ENCODE measurements around the gene NIN. TPM values are rescaled to one million over a fixed set of nuclear protein-coding genes. Genes with fewer than 3 reads are reported as not detected.

NIN gene
- total and polyA plus RNA-seq, 7 donors: 7.3 to 47.7 (median 24.3) TPM

GRCh38 chr14:50826681-50827080 lies 4.3 kb downstream of the NIN start:
- Histone ChIP-seq H3K4me3 (no peak overlapping the region), H3K27ac (no peak overlapping the region), H3K9me3 (no peaks in the 10 kb centered on the region), H3K36me3 (ENCODE audit: insufficient read depth in 1 of 2, low read depth in 1 of 2) (no peaks in the 10 kb centered on the region), H3K4me1 (peaks cover 58% of the 10 kb centered on the region), H3K27me3 (ENCODE audit: insufficient read depth in 3 of 3, low read length in 2 of 3) (no peaks in the 10 kb centered on the region)
- TF ChIP-seq CTCF (IDR thresholded peaks at IDR 0.05): no peak
- WGBS, 3 donors: 89 to 97% (median 89%) methylated on average over 8 of the region's 8 CpGs
- ATAC-seq (no peak), DNase-seq (no peak)
- intact Hi-C loops (cut with DNase I): no loop called here

GRCh38 chr14:50825307-50825706 lies 5.7 kb downstream of the NIN start:
- no peak overlapping the region for H3K27ac ChIP-seq
- no peak overlapping the region for H3K4me3 ChIP-seq
- H3K4me1 ChIP-seq: peaks cover 69% of the 10 kb centered on the region
- intact Hi-C loops (cut with DNase I): no loop called here
- DNase-seq: no peak
- WGBS, 3 donors: 94 to 100% (median 98%) methylated on average over 1 of the region's 1 CpG
- no peaks in the 10 kb centered on the region for H3K9me3 ChIP-seq
- no peaks in the 10 kb centered on the region for H3K27me3 ChIP-seq (ENCODE audit: insufficient read depth in 3 of 3, low read length in 2 of 3)
- H3K36me3 ChIP-seq (ENCODE audit: insufficient read depth in 1 of 2, low read depth in 1 of 2): no peaks in the 10 kb centered on the region
- no peak for TF ChIP-seq CTCF (IDR thresholded peaks at IDR 0.05)
- ATAC-seq: no peak

- intact Hi-C loops (cut with DNase I): no loop called here
- H3K4me1 ChIP-seq: peaks cover 61% of the 10 kb centered on the region
- 68 to 77% (median 72%) methylated on average over 10 of the region's 10 CpGs for WGBS, 3 donors
- peak overlapping the region; percentile 8 for H3K4me3 ChIP-seq
- ATAC-seq (no peak), DNase-seq (no peak)
- H3K27ac ChIP-seq: peak overlapping the region; percentile 42
- TF ChIP-seq CTCF (IDR thresholded peaks at IDR 0.05): no peak
- H3K27me3 ChIP-seq (ENCODE audit: insufficient read depth in 3 of 3, low read length in 2 of 3): no peaks in the 10 kb centered on the region
- no peaks in the 10 kb centered on the region for H3K36me3 ChIP-seq (ENCODE audit: insufficient read depth in 1 of 2, low read depth in 1 of 2)
- no peaks in the 10 kb centered on the region for H3K9me3 ChIP-seq
These were observed 7.0 kb downstream of the NIN start for GRCh38 chr14:50823762-50824636.

GRCh38 chr14:50823051-50823761 lies 7.8 kb downstream of the NIN start:
- peak in 2 of 4 donors; percentile 36 to 59 for ATAC-seq
- Histone ChIP-seq H3K27ac (peak overlapping the region; percentile 42), H3K9me3 (no peaks in the 10 kb centered on the region), H3K4me3 (peak overlapping the region; percentile 8), H3K27me3 (ENCODE audit: insufficient read depth in 3 of 3, low read length in 2 of 3) (no peaks in the 10 kb centered on the region), H3K4me1 (peaks cover 53% of the 10 kb centered on the region), H3K36me3 (ENCODE audit: insufficient read depth in 1 of 2, low read depth in 1 of 2) (no peaks in the 10 kb centered on the region)
- intact Hi-C loops (cut with DNase I): no loop called here
- DNase-seq: peak in 1 of 2 donors; percentile 40
- WGBS, 3 donors: 24 to 39% (median 30%) methylated on average over 11 of the region's 11 CpGs
- no peak for TF ChIP-seq CTCF (IDR thresholded peaks at IDR 0.05)

Data from psoas muscle (tissue), 8 donors.